Mesendoderm (in vitro differentiated cells): ENCODE data around the gene DAB1.

Experiments
- DNase-seq: peaks from one replicate; pipeline ENCODE4 v3.0.0; 2013
- H2AK5ac ChIP-seq: 2 replicates; pipeline ENCODE4 v1.6.1; 2013; ENCODE audit warnings: low read length, inconsistent platforms
- H2BK120ac ChIP-seq: 2 replicates; pipeline ENCODE4 v1.6.1; 2013; ENCODE audit warnings: low read depth, mild to moderate bottlenecking, low read length, moderate library complexity, mixed read lengths
- H2BK15ac ChIP-seq: replicated peaks from 2 replicates; pipeline ENCODE4 v1.6.1; 2013; ENCODE audit warnings: low read depth, mild to moderate bottlenecking, moderate library complexity
- H2BK5ac ChIP-seq: 2 replicates; pipeline ENCODE4 v1.6.1; 2013; ENCODE audit warnings: low read length, inconsistent platforms
- H3K18ac ChIP-seq: 2 replicates; pipeline ENCODE4 v1.6.1; 2013; ENCODE audit warnings: mild to moderate bottlenecking, low read length, mixed read lengths
- H3K23ac ChIP-seq: one replicate; pipeline ENCODE4 v1.6.1; 2013; ENCODE audit warnings: low read length
- H3K27ac ChIP-seq: 2 replicates; pipeline ENCODE4 v1.5.1; 2013; ENCODE audit warnings: low read depth, mild to moderate bottlenecking, inconsistent platforms, low read length, moderate library complexity
- H3K27me3 ChIP-seq: 2 replicates; pipeline ENCODE4 v1.6.1; 2013; ENCODE audit warnings: low read length, control low read depth, mild to moderate bottlenecking, inconsistent platforms; ENCODE audit not compliant: insufficient read depth, poor library complexity
- H3K36me3 ChIP-seq: 2 replicates; pipeline ENCODE4 v1.6.1; 2013; ENCODE audit warnings: low read length, inconsistent platforms; ENCODE audit not compliant: control insufficient read depth, insufficient read depth
- H3K4ac ChIP-seq: one replicate; pipeline ENCODE4 v1.6.1; 2013; ENCODE audit warnings: low read depth, mild to moderate bottlenecking, low read length, moderate library complexity
- H3K4me1 ChIP-seq: 2 replicates; pipeline ENCODE4 v1.6.1; 2013; ENCODE audit warnings: low read depth, low read length, inconsistent platforms; ENCODE audit not compliant: control insufficient read depth
- H3K4me2 ChIP-seq: 2 replicates; pipeline ENCODE4 v1.6.1; 2013; ENCODE audit warnings: low read length
- H3K4me3 ChIP-seq: 2 replicates; pipeline ENCODE4 v1.5.1; 2013; ENCODE audit warnings: mild to moderate bottlenecking, low read length
- H3K56ac ChIP-seq: one replicate; pipeline ENCODE4 v1.6.1; 2013; ENCODE audit warnings: low read length
- H3K79me1 ChIP-seq: 2 replicates; pipeline ENCODE4 v1.6.1; 2013; ENCODE audit warnings: low read length, inconsistent platforms
- H3K79me2 ChIP-seq: 2 replicates; pipeline ENCODE4 v1.6.1; 2013; ENCODE audit warnings: mild to moderate bottlenecking, low read length; ENCODE audit not compliant: control insufficient read depth, insufficient read depth
- H3K9ac ChIP-seq: 2 replicates; pipeline ENCODE4 v1.6.1; 2013; ENCODE audit warnings: low read length, inconsistent platforms
- H4K5ac ChIP-seq: one replicate; pipeline ENCODE4 v1.6.1; 2013; ENCODE audit warnings: low read length
- H4K8ac ChIP-seq: one replicate; pipeline ENCODE4 v1.6.1; 2013; ENCODE audit warnings: low read depth, mild to moderate bottlenecking, control low read depth, low read length, moderate library complexity
- WGBS: extraction: QIAGEN DNeasy Blood & Tissue Kit; methylation state at CpG from one replicate; pipeline ENCODE4 v1.1.7; 2013; ENCODE audit warnings: low lambda C conversion rate, missing lambda C conversion rate; ENCODE audit not compliant: insufficient coverage; ENCODE audit errors: extremely low coverage; 5-methylcytosine and 5-hydroxymethylcytosine counted together

The DAB1 gene

GRCh38 chr1:57101209-57101608 lies 322.7 kb downstream of the DAB1 start:
- H2AK5ac ChIP-seq = no peak overlapping the region
- H3K4me2 ChIP-seq = no peak overlapping the region
- no peak overlapping the region for H3K27ac ChIP-seq
- no peaks in the 10 kb centered on the region for H3K27me3 ChIP-seq
- H3K18ac ChIP-seq = no peak overlapping the region
- H3K4me3 ChIP-seq = no peak overlapping the region
- H3K79me1 ChIP-seq = no peaks in the 10 kb centered on the region
- no peak overlapping the region for H3K56ac ChIP-seq
- H4K5ac ChIP-seq = no peak overlapping the region
- H2BK5ac ChIP-seq = no peak overlapping the region
- H3K36me3 ChIP-seq = no peaks in the 10 kb centered on the region
- H3K4ac ChIP-seq = no peak overlapping the region
- no peak overlapping the region for H2BK120ac ChIP-seq
- DNase-seq = peak; percentile 76
- H4K8ac ChIP-seq = no peak overlapping the region
- H3K4me1 ChIP-seq = peaks cover 12% of the 10 kb centered on the region
- H3K79me2 ChIP-seq = no peaks in the 10 kb centered on the region
- no peak overlapping the region for H2BK15ac ChIP-seq
- no CpG with 5 or more reads among the region's 1 CpG for WGBS
- H3K9ac ChIP-seq = no peak overlapping the region
- no peak overlapping the region for H3K23ac ChIP-seq

GRCh38 chr1:57094749-57095148 lies 329.1 kb downstream of the DAB1 start:
- Histone ChIP-seq H3K36me3 (no peaks in the 10 kb centered on the region), H3K4ac (no peak overlapping the region), H3K4me1 (no peaks in the 10 kb centered on the region), H3K79me1 (no peaks in the 10 kb centered on the region), H3K9ac (no peak overlapping the region), H4K5ac (no peak overlapping the region), H2AK5ac (no peak overlapping the region), H4K8ac (no peak overlapping the region), H3K4me3 (no peak overlapping the region), H3K56ac (no peak overlapping the region), H2BK5ac (no peak overlapping the region), H2BK120ac (no peak overlapping the region), H3K27ac (no peak overlapping the region), H3K23ac (no peak overlapping the region), H3K4me2 (no peak overlapping the region), H3K27me3 (no peaks in the 10 kb centered on the region), H3K18ac (no peak overlapping the region), H2BK15ac (no peak overlapping the region), H3K79me2 (no peaks in the 10 kb centered on the region)
- no CpG with 5 or more reads among the region's 2 CpGs for WGBS
- no peak for DNase-seq

- Histone ChIP-seq H2BK120ac (no peak overlapping the region), H3K4me2 (no peak overlapping the region), H3K18ac (no peak overlapping the region), H3K9ac (no peak overlapping the region), H3K4me3 (no peak overlapping the region), H3K36me3 (no peaks in the 10 kb centered on the region), H3K23ac (no peak overlapping the region), H3K27ac (no peak overlapping the region), H2BK15ac (no peak overlapping the region), H3K4ac (no peak overlapping the region), H3K4me1 (no peaks in the 10 kb centered on the region), H3K79me1 (no peaks in the 10 kb centered on the region), H3K27me3 (no peaks in the 10 kb centered on the region), H4K5ac (no peak overlapping the region), H2AK5ac (no peak overlapping the region), H2BK5ac (no peak overlapping the region), H4K8ac (no peak overlapping the region), H3K56ac (no peak overlapping the region), H3K79me2 (no peaks in the 10 kb centered on the region)
- DNase-seq = no peak
- no CpG with 5 or more reads among the region's 3 CpGs for WGBS
These were observed 330.7 kb downstream of the DAB1 start for GRCh38 chr1:57093122-57093521.

GRCh38 chr1:57091642-57092041 lies 332.2 kb downstream of the DAB1 start:
- Histone ChIP-seq H3K27me3 (no peaks in the 10 kb centered on the region), H2AK5ac (no peak overlapping the region), H2BK15ac (no peak overlapping the region), H4K8ac (no peak overlapping the region), H3K9ac (no peak overlapping the region), H3K79me1 (no peaks in the 10 kb centered on the region), H3K23ac (no peak overlapping the region), H4K5ac (no peak overlapping the region), H3K36me3 (no peaks in the 10 kb centered on the region), H3K56ac (no peak overlapping the region), H3K27ac (no peak overlapping the region), H2BK5ac (no peak overlapping the region), H3K4me2 (no peak overlapping the region), H3K4ac (no peak overlapping the region), H3K4me1 (no peaks in the 10 kb centered on the region), H3K79me2 (no peaks in the 10 kb centered on the region), H3K18ac (no peak overlapping the region), H3K4me3 (no peak overlapping the region), H2BK120ac (no peak overlapping the region)
- no CpG with 5 or more reads among the region's 1 CpG for WGBS
- no peak for DNase-seq

- no peak overlapping the region for H4K8ac ChIP-seq
- no peaks in the 10 kb centered on the region for H3K79me1 ChIP-seq
- H3K4me3 ChIP-seq = no peak overlapping the region
- H3K79me2 ChIP-seq = no peaks in the 10 kb centered on the region
- no CpG with 5 or more reads among the region's 3 CpGs for WGBS
- no peak overlapping the region for H3K4me2 ChIP-seq
- no peaks in the 10 kb centered on the region for H3K27me3 ChIP-seq
- H3K4me1 ChIP-seq = no peaks in the 10 kb centered on the region
- H4K5ac ChIP-seq = no peak overlapping the region
- H3K9ac ChIP-seq = no peak overlapping the region
- H2BK120ac ChIP-seq = no peak overlapping the region
- peak; percentile 38 for DNase-seq
- no peak overlapping the region for H3K4ac ChIP-seq
- H2BK15ac ChIP-seq = no peak overlapping the region
- H3K36me3 ChIP-seq = no peaks in the 10 kb centered on the region
- H2BK5ac ChIP-seq = no peak overlapping the region
- H3K56ac ChIP-seq = no peak overlapping the region
- H3K23ac ChIP-seq = no peak overlapping the region
- H3K18ac ChIP-seq = no peak overlapping the region
- H2AK5ac ChIP-seq = no peak overlapping the region
- H3K27ac ChIP-seq = no peak overlapping the region
These were observed 334.0 kb downstream of the DAB1 start for GRCh38 chr1:57089855-57090254.

- no peak overlapping the region for H3K4me2 ChIP-seq
- H3K4me1 ChIP-seq = no peaks in the 10 kb centered on the region
- H3K36me3 ChIP-seq = no peaks in the 10 kb centered on the region
- no peak overlapping the region for H3K27ac ChIP-seq
- H3K4ac ChIP-seq = no peak overlapping the region
- no peak overlapping the region for H3K23ac ChIP-seq
- H3K4me3 ChIP-seq = no peak overlapping the region
- no peak overlapping the region for H4K8ac ChIP-seq
- no peak overlapping the region for H3K56ac ChIP-seq
- H2BK120ac ChIP-seq = no peak overlapping the region
- H2BK15ac ChIP-seq = no peak overlapping the region
- H3K9ac ChIP-seq = no peak overlapping the region
- WGBS = no CpG with 5 or more reads among the region's 4 CpGs
- no peak for DNase-seq
- no peak overlapping the region for H4K5ac ChIP-seq
- no peak overlapping the region for H2AK5ac ChIP-seq
- H3K27me3 ChIP-seq = no peaks in the 10 kb centered on the region
- no peaks in the 10 kb centered on the region for H3K79me2 ChIP-seq
- H3K18ac ChIP-seq = no peak overlapping the region
- H3K79me1 ChIP-seq = no peaks in the 10 kb centered on the region
- H2BK5ac ChIP-seq = no peak overlapping the region
These were observed 334.6 kb downstream of the DAB1 start for GRCh38 chr1:57089221-57089620.
